HG02943 (cell line): Measurements from ENCODE around the gene LOXL3.

Experiments
- ATAC-seq: cut with Tn5 transposase; IDR thresholded peaks from one replicate; pipeline ENCODE4 v1.9.1; 2021; ENCODE audit warnings: mild to moderate bottlenecking, low read depth, moderate library complexity; ENCODE audit not compliant: unreplicated experiment

The LOXL3 gene, protein sequence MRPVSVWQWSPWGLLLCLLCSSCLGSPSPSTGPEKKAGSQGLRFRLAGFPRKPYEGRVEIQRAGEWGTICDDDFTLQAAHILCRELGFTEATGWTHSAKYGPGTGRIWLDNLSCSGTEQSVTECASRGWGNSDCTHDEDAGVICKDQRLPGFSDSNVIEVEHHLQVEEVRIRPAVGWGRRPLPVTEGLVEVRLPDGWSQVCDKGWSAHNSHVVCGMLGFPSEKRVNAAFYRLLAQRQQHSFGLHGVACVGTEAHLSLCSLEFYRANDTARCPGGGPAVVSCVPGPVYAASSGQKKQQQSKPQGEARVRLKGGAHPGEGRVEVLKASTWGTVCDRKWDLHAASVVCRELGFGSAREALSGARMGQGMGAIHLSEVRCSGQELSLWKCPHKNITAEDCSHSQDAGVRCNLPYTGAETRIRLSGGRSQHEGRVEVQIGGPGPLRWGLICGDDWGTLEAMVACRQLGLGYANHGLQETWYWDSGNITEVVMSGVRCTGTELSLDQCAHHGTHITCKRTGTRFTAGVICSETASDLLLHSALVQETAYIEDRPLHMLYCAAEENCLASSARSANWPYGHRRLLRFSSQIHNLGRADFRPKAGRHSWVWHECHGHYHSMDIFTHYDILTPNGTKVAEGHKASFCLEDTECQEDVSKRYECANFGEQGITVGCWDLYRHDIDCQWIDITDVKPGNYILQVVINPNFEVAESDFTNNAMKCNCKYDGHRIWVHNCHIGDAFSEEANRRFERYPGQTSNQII

DNA sequence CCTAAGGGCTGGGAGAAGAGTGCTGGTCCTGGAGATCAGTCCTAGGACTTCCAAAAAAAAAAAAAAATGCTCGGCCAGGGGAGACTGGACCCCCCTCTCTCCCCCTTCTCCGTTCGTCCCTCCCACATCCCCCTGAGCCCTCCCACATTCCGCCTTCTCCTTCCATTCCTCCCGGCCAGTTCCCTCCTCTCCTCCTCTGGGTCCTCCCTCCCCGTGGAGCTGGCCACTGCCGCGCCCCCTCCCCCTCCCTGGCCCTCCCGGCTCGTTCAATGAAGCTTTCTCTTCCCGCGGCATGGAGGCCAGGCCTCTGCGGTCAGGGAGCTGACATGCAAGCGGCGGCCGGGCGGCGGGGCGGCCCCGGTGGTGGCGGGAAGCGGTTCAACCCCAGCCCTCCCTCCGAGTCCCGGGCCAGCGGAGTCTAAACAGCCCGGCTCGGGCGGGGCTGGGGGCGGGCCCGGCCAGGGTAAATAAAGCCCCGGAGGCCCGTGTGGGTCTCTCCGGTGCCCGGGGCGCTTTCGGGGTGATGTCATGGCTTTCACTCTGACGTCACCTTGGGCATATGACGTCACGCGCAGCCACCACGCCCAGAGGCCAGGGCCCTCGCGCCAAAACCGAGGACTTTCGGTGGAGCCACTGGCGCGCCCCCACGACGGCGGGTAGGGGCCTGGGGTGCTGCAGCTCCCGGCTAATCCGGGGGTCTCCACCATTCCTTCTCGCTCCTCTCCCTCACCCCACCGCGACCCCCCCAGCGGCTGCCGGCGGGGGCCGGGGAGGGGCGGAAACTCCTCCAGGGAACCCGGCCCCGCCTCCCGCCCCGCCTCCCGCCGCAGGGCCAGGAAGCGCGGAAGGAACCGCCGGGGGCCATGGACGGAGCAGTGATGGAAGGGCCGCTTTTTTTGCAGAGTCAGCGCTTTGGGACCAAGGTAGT, at the start of gene LOXL3, which contains the start of gene DOK1:
TSS of gene LOXL3 (minus strand) at position 51 of the 928 bp plus-strand sequence. CDS start 1,308 bp downstream, outside the sequence.
TSS of gene DOK1 (plus strand) at position 829 of the 928 bp plus-strand sequence. CDS start at position 864, 35 bp downstream.
- ATAC-seq: peak; percentile 64

DNA sequence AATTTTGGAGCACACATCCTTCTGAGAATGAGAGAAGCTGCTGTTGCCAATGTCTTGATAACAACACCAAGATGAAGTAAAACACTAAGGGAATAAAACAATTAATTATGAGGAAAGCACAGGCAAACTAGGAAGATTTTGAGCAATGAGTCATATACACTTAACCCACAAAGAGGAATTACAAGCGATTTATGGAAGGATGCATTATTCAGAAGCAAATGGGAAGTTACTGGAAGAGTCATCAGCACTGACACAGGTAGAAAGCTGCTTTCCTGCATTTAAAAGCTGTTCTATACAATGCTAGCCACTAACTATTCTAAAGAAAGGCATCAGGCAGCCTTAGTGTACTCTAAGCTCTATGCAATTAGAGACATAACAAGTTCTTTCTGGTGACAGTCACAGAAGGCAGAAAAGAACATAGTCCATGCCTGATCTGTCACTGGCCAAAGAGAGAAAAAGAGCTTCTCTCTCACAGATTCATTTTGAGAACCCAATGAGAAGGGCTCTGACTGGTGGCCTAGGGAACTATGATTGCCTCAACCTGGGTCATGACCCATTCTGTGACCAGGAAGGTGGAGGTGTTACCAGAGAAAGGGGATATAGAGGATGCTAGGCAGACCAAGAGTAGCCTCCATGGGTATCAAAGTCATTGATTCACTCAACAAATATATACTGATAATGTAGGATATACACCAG, 49.0 kb upstream of the LOXL3 start:
- no peak for ATAC-seq

- ATAC-seq: no peak
These were observed 45.9 kb upstream of the LOXL3 start for GRCh38 chr2:74599676-74600075.

DNA sequence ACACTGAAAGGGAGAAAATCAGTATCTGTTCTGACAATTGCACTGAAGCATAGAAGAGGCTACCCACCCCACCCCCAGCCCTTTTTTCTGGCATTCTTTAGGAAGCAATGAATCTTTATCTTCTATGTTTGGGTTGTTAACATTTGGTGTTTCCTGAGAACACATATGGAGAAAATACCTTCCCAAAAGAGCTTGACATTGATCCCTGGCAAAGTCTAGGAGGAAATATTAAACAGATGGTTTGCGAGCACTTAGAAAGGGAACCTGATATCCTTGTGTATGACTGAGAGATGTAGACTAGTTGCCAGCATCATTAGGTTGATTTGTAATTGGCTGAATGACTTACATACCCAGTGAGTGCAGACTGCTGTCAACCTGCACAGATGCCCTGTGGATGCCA, 43.7 kb upstream of the LOXL3 start:
- ATAC-seq: no peak

DNA sequence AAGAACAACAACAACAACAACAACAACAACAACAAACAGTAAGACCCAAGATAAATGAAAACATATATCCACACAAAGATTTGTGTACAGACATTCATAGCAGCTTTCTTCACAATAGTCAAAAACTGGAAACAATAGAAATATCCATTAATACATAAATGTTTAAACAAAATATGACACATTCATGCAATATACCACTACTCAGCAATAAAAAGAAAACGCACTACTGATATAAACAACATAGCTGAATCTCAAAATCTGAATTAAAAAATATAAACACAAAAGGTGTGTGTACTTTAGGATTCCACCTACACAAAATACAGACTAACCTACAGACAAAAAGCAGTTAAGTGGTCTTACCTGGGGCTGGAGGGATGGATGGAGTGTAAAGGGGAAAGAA, 42.8 kb upstream of the LOXL3 start:
- ATAC-seq: no peak

- no peak for ATAC-seq
These were observed 40.4 kb upstream of the LOXL3 start for GRCh38 chr2:74593826-74594772.

- ATAC-seq: no peak
These were observed 34.9 kb upstream of the LOXL3 start for GRCh38 chr2:74588664-74589063.

DNA sequence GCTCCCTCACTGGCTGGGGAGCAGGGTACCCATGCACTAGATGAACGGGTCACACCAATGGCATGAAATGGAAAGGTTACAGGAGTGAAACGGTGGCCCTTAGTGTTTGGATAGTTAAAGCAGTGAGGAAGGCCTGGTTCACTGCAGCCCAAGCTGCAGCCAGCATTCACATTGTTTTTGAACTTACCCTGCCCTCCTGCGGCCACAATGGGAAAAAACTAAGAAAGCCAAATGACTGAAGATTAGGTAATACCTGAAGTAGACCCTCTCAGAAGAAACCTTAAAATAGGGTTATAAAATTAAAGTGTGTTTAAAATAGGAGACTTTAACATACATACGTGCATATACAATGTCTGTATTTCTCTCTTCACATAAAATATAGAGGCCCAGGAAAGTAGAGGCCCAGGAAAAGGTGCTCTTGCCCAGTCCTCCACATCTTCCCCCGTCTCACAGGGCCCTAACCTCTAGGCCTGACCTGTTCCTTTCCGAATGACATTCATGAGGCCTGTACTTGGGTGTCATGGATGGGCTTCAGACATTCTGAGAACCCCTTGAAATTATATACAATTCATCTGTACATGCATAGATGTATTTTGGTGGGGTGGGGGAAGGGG, 34.0 kb upstream of the LOXL3 start:
- ATAC-seq: no peak

- ATAC-seq: no peak
These were observed 31.9 kb upstream of the LOXL3 start for GRCh38 chr2:74585406-74586185.

DNA sequence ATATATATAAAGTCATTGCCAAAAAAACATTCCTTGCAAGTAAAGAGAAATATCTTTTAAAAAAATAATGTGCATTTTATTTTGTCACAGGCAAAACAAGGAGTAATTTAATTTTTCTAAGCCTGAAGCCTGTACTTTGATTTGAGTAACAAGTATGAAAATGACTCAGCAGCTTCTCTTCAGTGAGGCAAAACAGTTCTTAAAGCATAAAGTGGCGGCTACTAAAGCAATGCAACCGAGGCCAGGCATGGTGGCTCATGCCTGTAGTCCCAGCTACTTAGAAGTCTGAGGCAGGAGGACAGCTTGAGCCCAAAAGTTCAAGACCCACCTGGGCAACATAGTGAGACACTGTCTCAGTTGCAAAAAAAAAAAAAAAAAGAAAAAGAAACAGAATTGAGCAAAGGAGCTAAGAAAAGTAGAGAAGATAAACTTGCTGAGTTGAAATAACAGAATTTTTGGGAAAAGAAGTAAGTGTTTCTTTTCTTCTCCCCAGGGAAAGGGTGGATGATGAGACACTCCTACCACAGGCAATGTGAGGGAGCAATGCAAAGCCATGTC, 30.4 kb upstream of the LOXL3 start:
- no peak for ATAC-seq

GRCh38 chr2:74583504-74583903, 29.8 kb upstream of the LOXL3 start:
- ATAC-seq: no peak

GRCh38 chr2:74582184-74582583, 28.4 kb upstream of the LOXL3 start:
- no peak for ATAC-seq

DNA sequence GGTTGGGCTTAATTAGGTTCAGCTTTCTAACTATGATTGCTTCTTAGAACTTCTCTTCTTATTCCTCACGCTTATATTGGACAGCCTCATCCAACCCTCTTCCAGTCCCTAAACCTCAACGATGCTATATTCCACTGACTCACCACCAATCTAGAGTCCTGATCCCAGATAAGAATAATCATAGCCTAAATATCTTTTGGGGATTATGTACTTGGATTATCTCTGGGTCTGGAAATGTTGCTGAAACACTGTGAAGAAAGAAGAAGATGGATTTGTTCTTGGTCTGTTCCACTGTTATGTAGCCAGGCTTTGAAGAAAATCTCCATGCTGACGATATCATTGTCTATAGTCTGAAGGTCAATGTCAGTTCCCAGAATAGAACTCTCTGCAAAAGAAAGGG, 27.7 kb upstream of the LOXL3 start:
- ATAC-seq: no peak

DNA sequence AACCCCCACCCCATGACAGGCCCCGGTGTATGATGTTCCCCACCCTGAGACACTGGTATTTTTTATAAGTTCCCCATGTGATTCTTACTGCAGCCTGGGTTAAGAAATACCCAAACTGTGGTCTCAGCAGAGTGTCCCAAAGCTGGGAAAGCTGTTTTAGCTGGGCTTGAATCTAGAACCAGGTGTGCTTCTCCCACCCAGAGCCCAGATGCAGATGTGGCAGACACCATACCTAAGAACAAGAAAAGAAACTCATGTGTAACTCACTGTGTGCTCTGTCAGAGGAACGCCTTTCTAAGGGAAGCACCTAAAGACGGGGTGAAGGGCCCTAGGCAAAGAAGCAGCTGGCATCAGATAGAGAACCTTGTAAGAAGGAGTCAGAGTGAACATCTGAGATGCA, 24.7 kb upstream of the LOXL3 start:
- no peak for ATAC-seq

GRCh38 chr2:74577448-74577847, 23.7 kb upstream of the LOXL3 start:
- ATAC-seq: no peak

- ATAC-seq: no peak
These were observed 23.1 kb upstream of the LOXL3 start for GRCh38 chr2:74576863-74577229.

GRCh38 chr2:74576211-74576862, 22.6 kb upstream of the LOXL3 start:
- no peak for ATAC-seq
